Anterior cingulate cortex (tissue), 58 donors: Measurements from ENCODE around the gene ERI3.

Experiments
- DNase-seq, 58 donors: peaks; one replicate each; lab custom pipeline; 2025; lab: John Stamatoyannopoulos, UW

ERI3 gene

GRCh38 chr1:44354840-44355581 lies at the start of gene ERI3:
Gene ERI3, minus strand, starts transcription at chr1:44355257. Its CDS starts 231 bp downstream, at chr1:44355026.
- DNase-seq: peak; percentile 86 to 99 (median 97)

- no peak for DNase-seq
Observed at GRCh38 chr1:44401256-44402228, 46.5 kb upstream of the ERI3 start.

GRCh38 chr1:44390277-44390676 lies 35.2 kb upstream of the ERI3 start:
- DNase-seq: no peak

- DNase-seq: no peak
Observed at GRCh38 chr1:44389437-44389836, 34.4 kb upstream of the ERI3 start.

- no peak for DNase-seq
Observed at GRCh38 chr1:44388551-44388950, 33.5 kb upstream of the ERI3 start.

GRCh38 chr1:44380666-44381177 lies 25.7 kb upstream of the ERI3 start:
- peak in 2 of 58 donors; percentile 17 to 18 for DNase-seq

- DNase-seq: peak in 32 of 58 donors; percentile 4 to 61 (median 30)
Observed at GRCh38 chr1:44377925-44378784, 23.1 kb upstream of the ERI3 start.

- no peak for DNase-seq
Observed at GRCh38 chr1:44375547-44375946, 20.5 kb upstream of the ERI3 start.

- no peak for DNase-seq
Observed at GRCh38 chr1:44371206-44371605, 16.1 kb upstream of the ERI3 start.

- no peak for DNase-seq
Observed at GRCh38 chr1:44368471-44369151, 13.6 kb upstream of the ERI3 start.

- no peak for DNase-seq
Observed at GRCh38 chr1:44367944-44368343, 12.9 kb upstream of the ERI3 start.

- DNase-seq: peak in 1 of 58 donors; percentile 8
Observed at GRCh38 chr1:44366371-44366975, 11.4 kb upstream of the ERI3 start.

- DNase-seq: no peak
Observed at GRCh38 chr1:44361478-44361877, 6.4 kb upstream of the ERI3 start.

GRCh38 chr1:44359234-44359935 lies 4.3 kb upstream of the ERI3 start:
- no peak for DNase-seq

- no peak for DNase-seq
Observed at GRCh38 chr1:44357710-44358109, 2.7 kb upstream of the ERI3 start.

- DNase-seq: no peak
Observed at GRCh38 chr1:44355582-44356305, 687 bp upstream of the ERI3 start.

GRCh38 chr1:44354268-44354839 lies 703 bp downstream of the ERI3 start:
- DNase-seq: peak in 1 of 58 donors; percentile 42
